NCI-H146 treated with DMSO at 0.1 percent for 48 hours (cell line): ENCODE measurements around the gene CCDC177.

Experiments used
- DNase-seq: peaks from one replicate; lab custom pipeline; 2025; ENCODE audit not compliant: unreplicated experiment; lab: John Stamatoyannopoulos, UW

CCDC177 gene

GRCh38 chr14:69531135-69531534 lies 43.5 kb downstream of the CCDC177 start:
- peak; percentile 72 for DNase-seq

- no peak for DNase-seq
Measured at GRCh38 chr14:69530095-69530494, 44.6 kb downstream of the CCDC177 start.

- no peak for DNase-seq
Measured at GRCh38 chr14:69529563-69529962, 45.1 kb downstream of the CCDC177 start.

GRCh38 chr14:69528930-69529329 lies 45.7 kb downstream of the CCDC177 start:
- DNase-seq, result no peak

- DNase-seq, result no peak
Measured at GRCh38 chr14:69528143-69528542, 46.5 kb downstream of the CCDC177 start.

GRCh38 chr14:69527635-69528034 lies 47.0 kb downstream of the CCDC177 start:
- DNase-seq, result no peak

GRCh38 chr14:69525896-69526295 lies 48.8 kb downstream of the CCDC177 start:
- no peak for DNase-seq

- DNase-seq, result no peak
Measured at GRCh38 chr14:69522026-69522425, 52.6 kb downstream of the CCDC177 start.
